ENCODE data around the gene SIRT5.

DNA sequence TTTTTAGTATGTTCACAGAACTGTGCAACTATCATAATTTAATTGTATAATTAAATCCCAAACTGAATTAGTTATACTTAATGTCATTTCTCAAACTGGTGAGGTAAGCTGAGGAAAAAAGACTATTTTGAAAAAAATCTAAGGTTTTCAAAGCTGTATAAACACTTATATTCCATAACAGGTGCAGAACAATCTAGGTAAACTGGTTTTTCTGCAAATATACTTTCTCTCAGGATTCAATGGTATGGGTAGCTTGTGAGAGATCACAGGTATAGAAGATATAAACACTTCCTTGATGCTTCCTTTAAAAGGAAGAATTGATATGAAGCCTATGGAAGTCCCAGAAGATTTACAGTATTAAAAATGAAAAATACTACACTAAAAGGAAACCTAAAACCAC, 74.4 kb downstream of the SIRT5 start:
- no peak for TF ChIP-seq POLR2A (IDR thresholded peaks at IDR 0.05; ENCODE audit: low read depth, low read length)
- no peak for TF ChIP-seq TAF1 (IDR thresholded peaks at IDR 0.05; ENCODE audit: borderline replicate concordance, low read depth, low read length)

Data from GM12892 (cell line).